Kidney tubule cell (primary cell): ENCODE measurements around the gene ZACN.
A peak's percentile ranks its signal among the peaks of the same experiment; 100 is the strongest.

Experiments
- DNase-seq: peaks from one replicate; pipeline ENCODE4 v3.0.0-alpha.2; 2018; ENCODE audit warnings: low spot score

The ZACN gene

GRCh38 chr17:76104140-76104895 lies 25.3 kb downstream of the ZACN start:
- DNase-seq, result no peak

DNA sequence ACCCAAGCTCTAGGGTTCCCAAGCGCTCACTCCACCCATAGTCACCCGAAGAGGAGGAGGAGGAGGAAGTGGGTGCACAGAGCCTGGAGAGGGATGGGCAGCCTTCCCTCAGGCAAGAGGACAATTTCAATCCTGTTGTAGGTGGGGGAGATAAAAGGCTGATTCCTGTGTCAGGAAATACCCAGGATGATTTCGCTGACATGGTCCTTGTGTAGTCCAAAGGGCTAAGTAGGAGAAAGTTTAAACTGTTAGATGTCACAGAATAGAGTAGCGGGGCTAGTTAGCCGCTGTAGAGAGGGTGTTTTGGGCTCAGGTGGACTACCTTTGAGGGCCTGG lies 25.9 kb downstream of the ZACN start:
- no peak for DNase-seq

DNA sequence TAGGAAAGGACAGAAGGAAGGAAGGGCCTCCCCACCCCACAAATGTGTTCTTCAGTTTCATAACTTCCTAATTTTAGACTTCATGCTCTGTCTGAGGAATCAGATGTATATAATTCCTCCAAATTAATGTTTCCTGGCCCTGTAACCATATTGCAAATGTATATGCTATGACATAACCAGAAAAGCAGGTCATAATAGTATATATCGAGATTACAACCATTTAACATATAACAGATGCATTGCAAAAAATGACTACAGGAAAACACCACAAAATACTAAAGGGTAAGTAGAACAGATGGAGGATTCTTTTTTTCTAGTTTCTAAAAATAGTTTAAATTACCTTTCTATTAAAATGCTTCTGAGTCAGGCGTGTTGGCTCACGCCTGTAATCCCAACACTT lies 27.7 kb downstream of the ZACN start:
- no peak for DNase-seq

- DNase-seq, result no peak
These were observed 28.5 kb downstream of the ZACN start for GRCh38 chr17:76107509-76107908.

DNA sequence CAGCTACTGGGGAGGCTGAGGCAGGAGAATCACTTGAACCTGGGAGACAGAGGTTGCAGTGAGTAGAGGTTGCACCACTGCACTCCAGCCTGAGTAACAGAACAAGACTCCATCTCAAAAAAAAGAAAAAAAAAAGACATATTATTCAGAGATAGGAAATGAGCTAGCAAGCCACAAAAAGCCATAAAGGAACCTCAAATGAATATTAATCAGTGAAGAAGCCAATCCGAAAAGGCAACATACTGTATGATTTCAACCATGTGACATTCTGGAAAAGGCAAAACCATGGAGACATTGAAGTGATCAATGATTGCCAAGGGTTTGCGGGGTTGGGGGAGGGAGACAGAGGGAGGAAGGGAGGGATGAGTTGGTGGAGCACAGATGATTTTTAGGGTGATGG lies 33.0 kb downstream of the ZACN start:
- DNase-seq, result peak; percentile 21

- DNase-seq, result no peak
These were observed 36.3 kb downstream of the ZACN start for GRCh38 chr17:76115138-76115754.

- no peak for DNase-seq
These were observed 40.7 kb downstream of the ZACN start for GRCh38 chr17:76119409-76120371.

DNA sequence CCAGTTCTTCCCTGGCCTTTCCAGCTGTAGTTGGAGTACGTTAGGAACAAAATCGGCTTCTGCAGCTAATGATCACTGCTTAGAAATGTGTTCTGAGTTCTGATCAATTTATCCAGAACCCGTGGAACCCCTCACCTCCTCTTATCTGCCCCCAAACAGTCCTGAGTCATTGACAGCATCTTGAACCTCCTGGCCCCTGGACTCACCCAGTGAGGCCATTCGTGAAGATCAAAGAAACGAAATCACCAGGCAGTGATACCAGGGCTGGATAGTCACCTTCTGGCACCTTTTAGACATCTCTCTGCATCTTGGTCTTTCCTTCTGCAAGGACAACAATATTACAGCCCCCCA lies 41.7 kb downstream of the ZACN start:
- DNase-seq, result no peak

GRCh38 chr17:76121932-76122430 lies 43.0 kb downstream of the ZACN start:
- DNase-seq, result no peak

DNA sequence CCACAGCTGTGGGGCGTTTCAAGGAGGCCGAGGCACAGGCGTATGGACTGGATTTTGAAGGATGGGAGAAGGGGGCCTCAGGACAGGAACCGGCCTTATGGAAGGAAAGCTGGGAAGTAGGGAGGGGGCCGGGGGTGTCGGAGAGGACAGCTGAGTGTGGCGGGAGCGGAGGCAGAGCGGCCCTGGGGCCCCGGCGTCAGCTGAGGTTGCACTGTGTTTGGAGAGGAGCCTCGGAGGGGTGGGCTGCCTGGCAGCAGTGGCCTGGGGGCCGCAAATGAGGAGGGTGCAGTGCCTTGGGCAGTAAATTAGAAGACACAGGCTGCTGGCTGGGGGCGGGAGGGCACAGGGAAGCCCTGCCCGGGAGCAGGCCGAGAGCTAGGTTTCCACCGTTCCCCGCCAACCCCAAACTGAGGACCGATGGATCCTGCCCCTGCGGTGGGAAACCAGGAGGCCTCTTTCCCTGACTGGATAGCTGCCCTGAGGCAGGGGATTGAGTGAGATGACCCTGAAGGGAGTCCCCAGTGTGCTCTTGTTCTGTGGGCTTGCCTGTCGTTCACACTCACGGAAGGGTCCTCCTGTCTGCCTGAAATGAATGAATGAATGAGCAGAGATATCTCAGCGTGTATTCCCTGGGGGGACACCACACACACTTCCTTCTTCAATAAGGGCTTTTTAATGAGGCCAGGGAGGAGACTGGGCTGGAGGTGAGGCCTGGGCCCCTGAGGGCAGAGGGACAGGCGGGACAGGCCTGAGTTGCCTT lies 43.6 kb downstream of the ZACN start:
- DNase-seq, result no peak

DNA sequence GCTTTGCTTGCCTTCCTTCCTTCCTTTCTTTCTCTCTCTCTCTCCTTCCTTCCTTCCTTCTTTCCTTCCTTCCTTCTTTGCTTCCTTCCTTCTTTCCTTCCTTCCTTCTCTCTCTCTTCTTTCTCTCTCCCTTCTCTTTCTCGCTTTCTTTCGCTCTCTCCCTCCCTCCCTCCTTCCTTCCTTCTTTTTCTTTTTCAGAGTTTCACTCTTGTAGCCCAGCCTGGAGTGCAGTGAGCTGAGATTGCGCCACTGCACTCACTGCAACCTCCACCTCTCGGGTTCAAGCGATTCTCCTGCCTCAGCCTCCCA lies 44.2 kb downstream of the ZACN start:
- no peak for DNase-seq

GRCh38 chr17:76123749-76124581 lies 45.0 kb downstream of the ZACN start:
- no peak for DNase-seq

GRCh38 chr17:76124582-76125390 lies 45.8 kb downstream of the ZACN start:
- DNase-seq, result no peak

DNA sequence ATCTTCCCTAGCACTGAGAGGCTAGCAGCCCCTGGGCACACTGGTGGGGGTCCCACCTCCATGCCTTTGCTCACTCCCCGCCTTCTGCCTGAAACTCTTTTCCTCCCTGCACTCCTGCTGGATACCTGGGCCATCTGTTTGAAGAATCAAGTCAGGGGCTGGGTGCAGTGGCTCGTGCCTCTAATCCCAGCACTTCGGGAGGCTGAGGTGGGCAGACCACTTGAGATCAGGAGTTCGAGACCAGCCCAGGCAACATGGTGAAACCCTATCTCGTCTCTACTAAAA lies 46.4 kb downstream of the ZACN start:
- no peak for DNase-seq

DNA sequence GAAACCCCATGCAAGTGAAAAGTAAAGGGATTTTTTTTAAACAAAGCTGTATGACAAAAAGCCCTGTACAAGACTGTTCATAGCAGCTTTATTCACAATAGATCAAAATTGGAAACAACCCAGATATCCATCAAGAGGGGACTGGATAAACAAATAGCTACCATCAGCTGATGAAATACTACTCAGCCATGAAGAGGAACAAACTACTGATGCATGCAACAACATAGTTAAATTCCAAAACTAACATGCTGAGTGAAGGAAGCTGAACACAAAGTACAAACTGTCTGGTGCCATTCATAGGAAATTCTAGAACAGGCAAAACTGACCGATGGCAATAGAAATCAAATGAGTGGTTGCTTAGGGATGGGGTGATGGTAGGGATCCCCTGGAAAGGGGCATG lies 46.9 kb downstream of the ZACN start:
- DNase-seq, result no peak

GRCh38 chr17:76130473-76130872 lies 51.5 kb downstream of the ZACN start:
- no peak for DNase-seq

- DNase-seq, result no peak
These were observed 52.2 kb downstream of the ZACN start for GRCh38 chr17:76131051-76131691.

DNA sequence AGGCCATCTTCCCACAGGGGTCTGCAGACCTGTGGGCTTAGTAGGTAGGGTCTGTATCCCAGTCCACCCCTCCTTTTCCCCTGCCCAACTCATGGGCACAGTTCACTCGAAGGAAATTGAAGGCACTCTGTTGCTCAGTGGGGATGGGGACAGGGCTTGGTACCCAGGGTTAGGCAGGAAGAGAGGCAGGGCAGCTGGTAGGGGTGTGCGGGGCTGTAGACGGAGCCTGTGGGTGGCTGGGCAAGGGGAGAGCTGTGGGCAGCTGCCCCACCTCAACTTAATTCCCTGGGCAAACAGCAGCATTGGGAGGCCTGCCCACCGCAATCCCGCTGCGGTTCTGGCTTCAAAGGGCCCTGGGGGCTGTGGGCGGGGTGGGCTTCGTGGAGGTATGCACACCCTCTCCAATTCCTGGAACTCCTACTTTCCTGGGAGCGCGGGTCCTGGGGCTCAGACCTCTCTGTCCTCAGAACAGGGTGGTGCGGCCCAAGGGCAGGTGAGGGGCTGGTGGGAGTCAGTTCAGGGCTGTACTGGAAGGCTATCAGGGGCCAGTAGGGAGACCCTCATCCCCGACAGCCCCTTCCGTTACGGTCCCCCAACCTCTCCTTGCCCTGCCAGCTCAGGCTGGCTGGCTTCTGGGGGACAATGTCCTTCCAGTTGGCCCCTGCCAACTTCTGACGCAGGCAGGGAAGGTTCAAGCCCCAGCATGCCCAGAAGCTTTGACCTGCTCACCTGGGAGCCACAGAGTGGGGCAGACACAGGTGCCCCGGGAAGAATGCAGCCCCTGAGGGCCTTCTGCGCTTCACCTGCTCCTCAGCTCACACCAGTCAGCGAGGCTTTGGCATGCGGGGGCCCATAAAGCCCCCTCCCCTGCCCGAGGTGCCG lies 53.0 kb downstream of the ZACN start:
- DNase-seq, result no peak
